HepG2 (cell line): ENCODE measurements around the gene APBA1. TPM values are rescaled to one million over a fixed set of nuclear protein-coding genes. Genes with fewer than 3 reads are reported as not detected.

Experiments used
- ATAC-seq: fragments of 200-7000 bp; cut with Tn5 transposase; 3 replicates; pipeline ENCODE4 v1.9.1; 2020; ENCODE audit warnings: mild to moderate bottlenecking, moderate library complexity
- BruUV-seq: library from RNA; stranded (reverse); fragments of 400-500 nt; replicated peaks from 2 replicates; lab custom pipeline; 2021; lab: Mats Ljungman, UMichigan
- CTCF ChIA-PET: fragments of 300-600 bp; formaldehyde crosslinking; extraction: SDS; loops from one replicate; lab custom pipeline; 2021; ENCODE audit warnings: low total read pairs, inconsistent platforms, low intra/inter-chr PET ratio; lab: Yijun Ruan, JAX
- POLR2A ChIA-PET: fragments of 350-600 bp; sonication (Branson Sonifier 250); formaldehyde crosslinking; loops from one replicate; lab custom pipeline; 2020; ENCODE audit warnings: antibody characterized with exemption, inconsistent platforms; lab: Yijun Ruan, JAX
- DNase-seq: peaks from one replicate; pipeline ENCODE4 v3.0.0-alpha.2; 2015; ENCODE audit warnings: low spot score
- FAIRE-seq: peaks from 3 replicates; lab custom pipeline; 2011; peaks lifted over from hg19 to GRCh38; lab: Jason Lieb, UNC
- H2AFZ ChIP-seq: one replicate; pipeline ENCODE4 v1.6.1; 2011; ENCODE audit warnings: low read length, inconsistent platforms
- H3K27ac ChIP-seq: fragments of 300-600 bp; 3 replicates; pipeline ENCODE4 v1.8.0; 2011; ENCODE audit warnings: mixed run types, mild to moderate bottlenecking, mixed read lengths, low read length, inconsistent platforms; ENCODE audit not compliant: insufficient read depth; ENCODE audit errors: extremely low read length
- H3K27me3 ChIP-seq, 2 experiments: fragments of 200-600 bp in 1 of 2; 2 replicates in 1 of 2; 3 replicates in 1 of 2; pipeline versions ENCODE4 v1.6.0 to v1.8.0; 2011; ENCODE audit warnings: low read length in 2 of 2, mild to moderate bottlenecking in 2 of 2, moderate library complexity in 2 of 2, inconsistent platforms in 1 of 2; ENCODE audit not compliant: insufficient read depth in 2 of 2, control insufficient read depth in 1 of 2
- H3K36me3 ChIP-seq, 2 experiments: fragments of 200-600 bp in 1 of 2; replicated peaks in 1 of 2; 2 replicates in 1 of 2; 3 replicates in 1 of 2; pipeline versions ENCODE4 v1.5.1 to v1.8.0; 2011; ENCODE audit warnings: low read length in 2 of 2, inconsistent platforms in 1 of 2; ENCODE audit not compliant: insufficient read depth in 2 of 2, control insufficient read depth in 1 of 2
- H3K4me1 ChIP-seq: 2 replicates; pipeline ENCODE4 v1.5.1; 2012; ENCODE audit warnings: low read length, inconsistent platforms; ENCODE audit not compliant: insufficient read depth
- H3K4me2 ChIP-seq: 2 replicates; pipeline ENCODE4 v1.6.0; 2011; ENCODE audit warnings: low read depth, low read length, inconsistent platforms
- H3K4me3 ChIP-seq, 3 experiments: fragments of 200-600 bp in 1 of 3; sonication (generic), shearing (Covaris generic) in 1 of 3; replicated peaks in 1 of 3; 2 replicates each; pipeline ENCODE4 v1.5.1; 2011 to 2016; ENCODE audit warnings: low read length in 3 of 3, inconsistent platforms in 2 of 3, low read depth in 2 of 3, mild to moderate bottlenecking in 2 of 3, control low read depth in 1 of 3, mixed read lengths in 1 of 3; ENCODE audit not compliant: insufficient read depth in 1 of 3
- H3K79me2 ChIP-seq: one replicate; pipeline ENCODE4 v1.6.1; 2011; ENCODE audit warnings: low read length, inconsistent platforms; ENCODE audit not compliant: insufficient read depth
- H3K9ac ChIP-seq: 2 replicates; pipeline ENCODE4 v1.6.0; 2011; ENCODE audit warnings: mild to moderate bottlenecking, low read depth, low read length, inconsistent platforms; ENCODE audit not compliant: insufficient read depth
- H3K9me3 ChIP-seq: 2 replicates; pipeline ENCODE4 v1.5.1; 2012; ENCODE audit warnings: mild to moderate bottlenecking, low read length
- H4K20me1 ChIP-seq: 2 replicates; pipeline ENCODE4 v1.6.0; 2011; ENCODE audit warnings: inconsistent platforms, mild to moderate bottlenecking, low read length, moderate library complexity; ENCODE audit not compliant: insufficient read depth
- HIVEP1 ChIP-seq: sonication (generic); formaldehyde crosslinking; IDR thresholded peaks from 2 replicates; pipeline ENCODE4 v1.4.0; 2020; ENCODE audit warnings: mild to moderate bottlenecking, missing genetic modification reagents
- HMGA1 ChIP-seq: sonication (generic); formaldehyde crosslinking; conservative IDR thresholded peaks from 2 replicates; pipeline ENCODE4 v1.4.0; 2020; ENCODE audit warnings: missing genetic modification reagents
- REPIN1 ChIP-seq: sonication (generic); formaldehyde crosslinking; IDR thresholded peaks from 2 replicates; pipeline ENCODE4 v1.8.0; 2022; ENCODE audit warnings: missing genetic modification reagents, low read depth, mild to moderate bottlenecking, borderline replicate concordance
- TCF12 ChIP-seq, 2 experiments: fragments of 450-650 bp in 1 of 2; sonication (generic) in 1 of 2; formaldehyde crosslinking in 1 of 2; IDR thresholded peaks; 2 replicates each; pipeline versions ENCODE4 v1.6.1 to v1.8.0; 2017 to 2022; ENCODE audit warnings: antibody characterized with exemption in 1 of 2, mild to moderate bottlenecking in 1 of 2, missing genetic modification reagents in 1 of 2, moderate library complexity in 1 of 2
- ZBTB7B ChIP-seq: sonication (generic); formaldehyde crosslinking; IDR thresholded peaks from 2 replicates; pipeline ENCODE4 v1.4.0; 2020; ENCODE audit warnings: missing genetic modification reagents
- ZNF256 ChIP-seq: sonication (generic); formaldehyde crosslinking; conservative IDR thresholded peaks from 2 replicates; pipeline ENCODE4 v1.4.0; 2020; ENCODE audit warnings: missing genetic modification reagents
- ZNF264 ChIP-seq: sonication (generic); formaldehyde crosslinking; IDR thresholded peaks from 2 replicates; pipeline ENCODE4 v1.4.0; 2020; ENCODE audit warnings: missing genetic modification reagents
- ZNF543 ChIP-seq: sonication (generic); formaldehyde crosslinking; IDR thresholded peaks from 2 replicates; pipeline ENCODE4 v1.4.0; 2020; ENCODE audit warnings: mild to moderate bottlenecking, missing genetic modification reagents
- ZNF619 ChIP-seq: sonication (generic); formaldehyde crosslinking; IDR thresholded peaks from 2 replicates; pipeline ENCODE4 v1.4.0; 2020; ENCODE audit warnings: mild to moderate bottlenecking, missing genetic modification reagents
- ZNF781 ChIP-seq: sonication (generic); formaldehyde crosslinking; IDR thresholded peaks from 2 replicates; pipeline ENCODE4 v1.5.1; 2020; ENCODE audit warnings: borderline replicate concordance, mild to moderate bottlenecking, missing genetic modification reagents; ENCODE audit errors: not compliant biosample characterization
- WGBS: methylation state at CpG from one replicate; pipeline ENCODE4 v1.1.6; 2017; ENCODE audit warnings: low lambda C conversion rate; 5-methylcytosine and 5-hydroxymethylcytosine counted together
- in situ Hi-C: cut with HindIII; loops from 2 replicates; pipeline ENCODE4 v1.10.0; 2017; ENCODE audit warnings: low pct_unique_long_range_greater_than_20kb; ENCODE audit not compliant: extremely low pct_ligation_motif_present
- intact Hi-C: fragments of 100-400 bp; cut with micrococcal nuclease; formaldehyde crosslinking; loops from one replicate; pipeline ENCODE4 v1.10.0; 2022; ENCODE audit not compliant: unreplicated experiment
- polyA plus RNA-seq, 8 experiments: library from polyadenylated mRNA; depleted of rRNA in 3 of 8; stranded (reverse) in 7 of 8; unstranded in 1 of 8; fragments of >200 nt; fragmentation: Illumina TruSeq in 4 of 8; extraction: Trizol in 4 of 8; gene quantifications; 2 replicates each; pipeline versions ENCODE4 v1.2.1 to v1.2.3, GENCODE V29; 2011 to 2016; ENCODE audit warnings: low read depth in 4 of 8, missing spikeins in 1 of 8, mixed read lengths in 1 of 8; ENCODE audit not compliant: insufficient read depth in 1 of 8
- total RNA-seq, 5 experiments: library from RNA; depleted of rRNA; stranded (reverse); fragments of >200 nt; fragmentation: Illumina TruSeq; extraction: Trizol; gene quantifications; 2 replicates each; pipeline ENCODE4 v1.2.3, GENCODE V29; 2016; ENCODE audit warnings: low read depth in 1 of 5
- TF ChIP-seq, protein P1 (sequence below): sonication (generic); formaldehyde crosslinking; IDR thresholded peaks from 2 replicates; pipeline ENCODE4 v1.5.0; 2020; ENCODE audit warnings: missing genetic modification reagents
- TF ChIP-seq, protein P2 (sequence below): sonication (generic); formaldehyde crosslinking; IDR thresholded peaks from 2 replicates; pipeline ENCODE4 v1.8.0; 2022; ENCODE audit warnings: missing genetic modification reagents, low read depth, mild to moderate bottlenecking, borderline replicate concordance

Gene APBA1
- total and polyA plus RNA-seq, 2 of the 13 experiments (the other 11 are each of a cell fraction or from before 2014, with no cell fraction given) = 0.15 TPM; not detected in 1

DNA sequence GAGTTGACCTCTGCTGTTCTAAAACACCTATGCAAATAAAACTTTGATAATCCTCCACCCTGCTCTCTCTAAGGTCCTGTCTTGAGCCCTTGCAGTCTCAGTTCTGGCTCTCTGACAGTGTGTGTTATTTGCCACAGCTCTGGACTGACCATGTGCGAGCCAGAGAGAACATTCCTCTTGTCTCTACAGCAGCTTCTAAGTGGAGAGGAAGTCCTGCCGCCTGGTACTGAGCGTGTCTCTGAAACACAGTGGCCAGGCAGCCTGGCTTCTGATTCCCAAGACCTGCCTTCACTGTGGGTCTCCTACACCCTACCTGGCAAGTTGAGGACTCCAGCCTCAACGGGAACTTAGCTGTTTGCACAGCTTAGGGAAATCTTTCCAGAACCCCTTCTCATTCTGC, 285.5 kb downstream of the APBA1 start:
- Histone ChIP-seq H2AFZ (no peak overlapping the region), H3K27me3 (peaks cover 1 to 27% of the 10 kb centered on the region in 2 experiments; a peak in 1 of 5 replicates), H3K36me3 (no peaks in the 10 kb centered on the region), H3K4me1 (no peaks in the 10 kb centered on the region), H3K4me3 (no peak overlapping the region), H3K9ac (no peak overlapping the region), H3K4me2 (no peak overlapping the region), H3K27ac (no peak overlapping the region), H3K9me3 (no peaks in the 10 kb centered on the region), H4K20me1 (no peaks in the 10 kb centered on the region), H3K79me2 (no peaks in the 10 kb centered on the region)
- intact Hi-C loops = no loop called here
- ATAC-seq = no peak
- no TSS peak for BruUV-seq
- ChIA-PET CTCF (no interaction called here), POLR2A (no interaction called here)
- FAIRE-seq = no peak
- in situ Hi-C loops = no loop called here
- DNase-seq = no peak
- 23% methylated on average over 4 of the region's 4 CpGs for WGBS
- TF ChIP-seq HIVEP1 (no peak), ZNF619 (CRISPR knock-in tag) (no peak)

DNA sequence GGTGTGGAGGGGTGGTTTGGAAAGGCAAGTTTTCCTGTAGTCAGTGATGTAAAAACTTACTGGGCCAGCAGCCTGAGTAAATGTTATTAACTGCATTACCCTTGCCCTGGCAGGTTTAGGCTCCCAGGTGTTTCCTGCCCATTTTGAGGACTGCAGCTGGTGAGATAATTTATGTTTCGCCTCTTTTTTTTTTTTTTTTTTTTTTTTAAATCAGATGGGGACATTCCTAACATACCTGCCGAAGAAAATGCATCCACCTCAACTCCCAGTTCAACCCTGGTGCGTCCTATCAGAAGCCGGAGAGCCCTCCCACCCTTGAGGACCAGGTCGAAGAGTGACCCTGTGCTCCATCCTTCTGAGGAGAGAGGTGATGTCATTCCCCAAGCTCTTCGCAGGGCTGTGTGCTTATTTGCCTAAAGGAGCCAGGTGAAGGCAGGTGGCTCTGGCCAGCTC, 286.6 kb downstream of the APBA1 start:
- Histone ChIP-seq H2AFZ (no peak overlapping the region), H4K20me1 (no peaks in the 10 kb centered on the region), H3K9me3 (no peaks in the 10 kb centered on the region), H3K4me1 (no peaks in the 10 kb centered on the region), H3K9ac (no peak overlapping the region), H3K4me3 (no peak overlapping the region), H3K27me3 (peaks cover 1 to 30% of the 10 kb centered on the region in 2 experiments; a peak in 1 of 5 replicates), H3K79me2 (no peaks in the 10 kb centered on the region), H3K36me3 (no peaks in the 10 kb centered on the region), H3K27ac (no peak overlapping the region), H3K4me2 (no peak overlapping the region)
- DNase-seq = no peak
- WGBS = 12% methylated on average over 6 of the region's 6 CpGs
- intact Hi-C loops = no loop called here
- ChIA-PET CTCF (no interaction called here), POLR2A (no interaction called here)
- ATAC-seq = no peak
- no peak for FAIRE-seq
- TF ChIP-seq ZNF264 (CRISPR knock-in tag) = no peak
- no peak for TF ChIP-seq ZNF256 (CRISPR knock-in tag)
- no peak for TF ChIP-seq ZBTB7B (CRISPR knock-in tag)
- TF ChIP-seq, protein P1, sequence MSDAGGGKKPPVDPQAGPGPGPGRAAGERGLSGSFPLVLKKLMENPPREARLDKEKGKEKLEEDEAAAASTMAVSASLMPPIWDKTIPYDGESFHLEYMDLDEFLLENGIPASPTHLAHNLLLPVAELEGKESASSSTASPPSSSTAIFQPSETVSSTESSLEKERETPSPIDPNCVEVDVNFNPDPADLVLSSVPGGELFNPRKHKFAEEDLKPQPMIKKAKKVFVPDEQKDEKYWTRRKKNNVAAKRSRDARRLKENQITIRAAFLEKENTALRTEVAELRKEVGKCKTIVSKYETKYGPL (CRISPR knock-in tag) = no peak
- no peak for TF ChIP-seq TCF12 (IDR thresholded peaks at IDR 0.05)
- no peak for TF ChIP-seq TCF12 (CRISPR knock-in tag; IDR thresholded peaks at IDR 0.05)
- TF ChIP-seq, protein P2, sequence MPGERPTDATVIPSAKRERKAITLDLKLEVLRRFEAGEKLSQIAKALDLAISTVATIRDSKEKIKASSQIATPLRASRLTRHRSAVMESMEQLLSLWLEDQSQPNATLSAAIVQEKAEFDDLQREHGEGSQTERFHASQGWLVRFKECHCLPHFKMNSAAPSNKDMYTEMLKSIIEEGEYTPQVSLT (CRISPR knock-in tag) = no peak
- no peak for TF ChIP-seq REPIN1
- TF ChIP-seq ZNF781 (CRISPR knock-in tag) = no peak
- TF ChIP-seq ZNF543 (CRISPR knock-in tag) = no peak
- no peak for TF ChIP-seq HMGA1 (CRISPR knock-in tag)
- BruUV-seq = no TSS peak
- in situ Hi-C loops = no loop called here
